ENCODE measurements around the gene C10orf95.

Gene C10orf95

GRCh38 chr10:102424916-102425315 is 26.4 kb downstream of the C10orf95 start:
- Histone ChIP-seq H3K9ac (ENCODE audit: low read depth in 1 of 2, low read length in 2 of 2) (no peak overlapping the region), H3K4me3 (ENCODE audit: low read depth in 1 of 2, low read length in 2 of 2) (no peak overlapping the region), H3K4me1 (ENCODE audit: control insufficient read depth in 1 of 2, insufficient read depth in 2 of 2, low read length in 2 of 2) (peaks cover 20 to 24% of the 10 kb centered on the region in 2 donors)

GRCh38 chr10:102424145-102424544 is 27.2 kb downstream of the C10orf95 start:
- Histone ChIP-seq H3K27me3 (ENCODE audit: control insufficient read depth in 1 of 2, insufficient read depth in 2 of 2, low read length in 2 of 2) (no peaks in the 10 kb centered on the region), H3K27ac (ENCODE audit: low read depth, low read length) (no peak overlapping the region), H3K4me3 (ENCODE audit: low read depth in 1 of 2, low read length in 2 of 2) (no peak overlapping the region), H3K9ac (ENCODE audit: low read depth in 1 of 2, low read length in 2 of 2) (no peak overlapping the region), H3K36me3 (ENCODE audit: control insufficient read depth in 1 of 2, insufficient read depth in 2 of 2, low read length in 2 of 2) (peaks cover 9 to 25% of the 10 kb centered on the region in 2 donors), H3K9me3 (ENCODE audit: control insufficient read depth in 1 of 2, low read length in 2 of 2) (no peaks in the 10 kb centered on the region), H3K4me1 (ENCODE audit: control insufficient read depth in 1 of 2, insufficient read depth in 2 of 2, low read length in 2 of 2) (peaks cover 28 to 32% of the 10 kb centered on the region in 2 donors)

More at GRCh38 chr10:102424916-102425315, 26.4 kb downstream of the C10orf95 start:
- H3K27me3 ChIP-seq (ENCODE audit: control insufficient read depth in 1 of 2, insufficient read depth in 2 of 2, low read length in 2 of 2): no peaks in the 10 kb centered on the region
- H3K9me3 ChIP-seq (ENCODE audit: control insufficient read depth in 1 of 2, low read length in 2 of 2): no peaks in the 10 kb centered on the region
- H3K27ac ChIP-seq (ENCODE audit: low read depth, low read length): no peak overlapping the region
- H3K36me3 ChIP-seq (ENCODE audit: control insufficient read depth in 1 of 2, insufficient read depth in 2 of 2, low read length in 2 of 2): peaks cover 9 to 25% of the 10 kb centered on the region in 2 donors

DNA sequence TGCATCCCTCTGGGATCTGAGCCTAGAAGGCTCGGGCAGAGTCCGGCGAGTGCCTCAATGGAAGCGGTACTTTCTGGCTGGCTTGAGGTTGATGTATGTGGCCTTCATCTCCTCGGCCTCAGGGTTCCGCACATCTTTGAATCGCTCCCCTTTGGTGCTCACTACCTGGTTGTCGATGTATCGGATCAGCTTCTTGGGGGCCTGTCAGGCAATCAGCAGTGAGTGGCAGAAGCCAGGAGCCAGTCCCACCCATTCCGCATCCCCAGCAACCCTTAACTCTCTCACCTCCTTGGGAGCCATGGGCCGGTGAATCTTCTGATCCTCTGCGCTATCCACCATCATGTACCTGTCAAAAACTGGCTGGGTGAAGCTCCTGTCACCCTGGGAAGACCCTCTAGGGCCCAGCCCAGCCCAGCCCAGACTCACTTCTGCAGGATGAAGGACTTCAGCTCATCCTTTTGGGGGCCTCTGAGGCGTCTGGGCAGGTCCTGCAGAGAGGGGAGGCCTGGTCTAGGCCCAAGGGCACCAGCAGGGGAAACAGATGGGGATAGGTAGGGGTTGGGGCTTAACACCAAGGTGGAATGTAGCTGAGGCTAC is 27.9 kb downstream of the C10orf95 start:
- peak overlapping the region; percentile 77 to 93 for H3K4me3 ChIP-seq (ENCODE audit: low read depth in 1 of 2, low read length in 2 of 2)
- peaks cover 9 to 25% of the 10 kb centered on the region in 2 donors for H3K36me3 ChIP-seq (ENCODE audit: control insufficient read depth in 1 of 2, insufficient read depth in 2 of 2, low read length in 2 of 2)
- no peaks in the 10 kb centered on the region for H3K9me3 ChIP-seq (ENCODE audit: control insufficient read depth in 1 of 2, low read length in 2 of 2)
- H3K27ac ChIP-seq (ENCODE audit: low read depth, low read length): no peak overlapping the region
- H3K9ac ChIP-seq (ENCODE audit: low read depth in 1 of 2, low read length in 2 of 2): peak overlapping the region; percentile 64 to 89
- peaks cover 32 to 35% of the 10 kb centered on the region in 2 donors for H3K4me1 ChIP-seq (ENCODE audit: control insufficient read depth in 1 of 2, insufficient read depth in 2 of 2, low read length in 2 of 2)
- H3K27me3 ChIP-seq (ENCODE audit: control insufficient read depth in 1 of 2, insufficient read depth in 2 of 2, low read length in 2 of 2): peaks cover 0 to under 1% of the 10 kb centered on the region in 2 donors

- Histone ChIP-seq H3K4me3 (ENCODE audit: low read depth in 1 of 2, low read length in 2 of 2) (peak overlapping the region; percentile 77 to 93), H3K27ac (ENCODE audit: low read depth, low read length) (peak overlapping the region; percentile 78), H3K4me1 (ENCODE audit: control insufficient read depth in 1 of 2, insufficient read depth in 2 of 2, low read length in 2 of 2) (peaks cover 32 to 35% of the 10 kb centered on the region in 2 donors), H3K36me3 (ENCODE audit: control insufficient read depth in 1 of 2, insufficient read depth in 2 of 2, low read length in 2 of 2) (peaks cover 9 to 25% of the 10 kb centered on the region in 2 donors), H3K9ac (ENCODE audit: low read depth in 1 of 2, low read length in 2 of 2) (peak overlapping the region; percentile 64 to 89), H3K9me3 (ENCODE audit: control insufficient read depth in 1 of 2, low read length in 2 of 2) (no peaks in the 10 kb centered on the region), H3K27me3 (ENCODE audit: control insufficient read depth in 1 of 2, insufficient read depth in 2 of 2, low read length in 2 of 2) (peaks cover 6 to 7% of the 10 kb centered on the region in 2 donors)
Measured at GRCh38 chr10:102422545-102423129, 28.7 kb downstream of the C10orf95 start.

- peak overlapping the region; percentile 64 to 89 for H3K9ac ChIP-seq (ENCODE audit: low read depth in 1 of 2, low read length in 2 of 2)
- H3K9me3 ChIP-seq (ENCODE audit: control insufficient read depth in 1 of 2, low read length in 2 of 2): no peaks in the 10 kb centered on the region
- H3K4me3 ChIP-seq (ENCODE audit: low read depth in 1 of 2, low read length in 2 of 2): peak overlapping the region; percentile 77 to 93
- peaks cover 32 to 35% of the 10 kb centered on the region in 2 donors for H3K4me1 ChIP-seq (ENCODE audit: control insufficient read depth in 1 of 2, insufficient read depth in 2 of 2, low read length in 2 of 2)
- peaks cover 7 to 11% of the 10 kb centered on the region in 2 donors for H3K27me3 ChIP-seq (ENCODE audit: control insufficient read depth in 1 of 2, insufficient read depth in 2 of 2, low read length in 2 of 2)
- peaks cover 9 to 25% of the 10 kb centered on the region in 2 donors for H3K36me3 ChIP-seq (ENCODE audit: control insufficient read depth in 1 of 2, insufficient read depth in 2 of 2, low read length in 2 of 2)
- peak overlapping the region; percentile 78 for H3K27ac ChIP-seq (ENCODE audit: low read depth, low read length)
Measured at GRCh38 chr10:102421757-102422512, 29.4 kb downstream of the C10orf95 start.

- peaks cover 7 to 11% of the 10 kb centered on the region in 2 donors for H3K27me3 ChIP-seq (ENCODE audit: control insufficient read depth in 1 of 2, insufficient read depth in 2 of 2, low read length in 2 of 2)
- H3K27ac ChIP-seq (ENCODE audit: low read depth, low read length): peak overlapping the region; percentile 78
- no peaks in the 10 kb centered on the region for H3K9me3 ChIP-seq (ENCODE audit: control insufficient read depth in 1 of 2, low read length in 2 of 2)
- H3K9ac ChIP-seq (ENCODE audit: low read depth in 1 of 2, low read length in 2 of 2): peak overlapping the region; percentile 64 to 89
- peaks cover 32 to 35% of the 10 kb centered on the region in 2 donors for H3K4me1 ChIP-seq (ENCODE audit: control insufficient read depth in 1 of 2, insufficient read depth in 2 of 2, low read length in 2 of 2)
- peak overlapping the region; percentile 77 to 93 for H3K4me3 ChIP-seq (ENCODE audit: low read depth in 1 of 2, low read length in 2 of 2)
- peaks cover 9 to 25% of the 10 kb centered on the region in 2 donors for H3K36me3 ChIP-seq (ENCODE audit: control insufficient read depth in 1 of 2, insufficient read depth in 2 of 2, low read length in 2 of 2)
Measured at GRCh38 chr10:102421507-102421756, 29.9 kb downstream of the C10orf95 start.

- peaks cover 7 to 11% of the 10 kb centered on the region in 2 donors for H3K27me3 ChIP-seq (ENCODE audit: control insufficient read depth in 1 of 2, insufficient read depth in 2 of 2, low read length in 2 of 2)
- H3K9me3 ChIP-seq (ENCODE audit: control insufficient read depth in 1 of 2, low read length in 2 of 2): no peaks in the 10 kb centered on the region
- peak within 1 kb of the TSS; percentile 78 for H3K27ac ChIP-seq (ENCODE audit: low read depth, low read length)
- H3K9ac ChIP-seq (ENCODE audit: low read depth in 1 of 2, low read length in 2 of 2): peak within 1 kb of the TSS; percentile 64 to 89
- H3K36me3 ChIP-seq (ENCODE audit: control insufficient read depth in 1 of 2, insufficient read depth in 2 of 2, low read length in 2 of 2): peaks cover 9 to 20% of the 10 kb centered on the region in 2 donors
- peaks cover 32 to 35% of the 10 kb centered on the region in 2 donors for H3K4me1 ChIP-seq (ENCODE audit: control insufficient read depth in 1 of 2, insufficient read depth in 2 of 2, low read length in 2 of 2)
- H3K4me3 ChIP-seq (ENCODE audit: low read depth in 1 of 2, low read length in 2 of 2): peak within 1 kb of the TSS; percentile 77 to 93
Measured at GRCh38 chr10:102420714-102421506, 30.4 kb downstream of the C10orf95 start, which contains the start of gene FBXL15. FBXL15 (plus strand) TSS chr10:102420836; CDS start chr10:102421130, 294 bp downstream.

- Histone ChIP-seq H3K4me1 (ENCODE audit: control insufficient read depth in 1 of 2, insufficient read depth in 2 of 2, low read length in 2 of 2) (peaks cover 32 to 35% of the 10 kb centered on the region in 2 donors), H3K9ac (ENCODE audit: low read depth in 1 of 2, low read length in 2 of 2) (peak overlapping the region; percentile 64 to 89), H3K36me3 (ENCODE audit: control insufficient read depth in 1 of 2, insufficient read depth in 2 of 2, low read length in 2 of 2) (peaks cover 9 to 18% of the 10 kb centered on the region in 2 donors), H3K27ac (ENCODE audit: low read depth, low read length) (no peak overlapping the region), H3K9me3 (ENCODE audit: control insufficient read depth in 1 of 2, low read length in 2 of 2) (no peaks in the 10 kb centered on the region), H3K27me3 (ENCODE audit: control insufficient read depth in 1 of 2, insufficient read depth in 2 of 2, low read length in 2 of 2) (peaks cover 7 to 11% of the 10 kb centered on the region in 2 donors), H3K4me3 (ENCODE audit: low read depth in 1 of 2, low read length in 2 of 2) (peak overlapping the region; percentile 77 to 93)
Measured at GRCh38 chr10:102420181-102420713, 31.1 kb downstream of the C10orf95 start.

DNA sequence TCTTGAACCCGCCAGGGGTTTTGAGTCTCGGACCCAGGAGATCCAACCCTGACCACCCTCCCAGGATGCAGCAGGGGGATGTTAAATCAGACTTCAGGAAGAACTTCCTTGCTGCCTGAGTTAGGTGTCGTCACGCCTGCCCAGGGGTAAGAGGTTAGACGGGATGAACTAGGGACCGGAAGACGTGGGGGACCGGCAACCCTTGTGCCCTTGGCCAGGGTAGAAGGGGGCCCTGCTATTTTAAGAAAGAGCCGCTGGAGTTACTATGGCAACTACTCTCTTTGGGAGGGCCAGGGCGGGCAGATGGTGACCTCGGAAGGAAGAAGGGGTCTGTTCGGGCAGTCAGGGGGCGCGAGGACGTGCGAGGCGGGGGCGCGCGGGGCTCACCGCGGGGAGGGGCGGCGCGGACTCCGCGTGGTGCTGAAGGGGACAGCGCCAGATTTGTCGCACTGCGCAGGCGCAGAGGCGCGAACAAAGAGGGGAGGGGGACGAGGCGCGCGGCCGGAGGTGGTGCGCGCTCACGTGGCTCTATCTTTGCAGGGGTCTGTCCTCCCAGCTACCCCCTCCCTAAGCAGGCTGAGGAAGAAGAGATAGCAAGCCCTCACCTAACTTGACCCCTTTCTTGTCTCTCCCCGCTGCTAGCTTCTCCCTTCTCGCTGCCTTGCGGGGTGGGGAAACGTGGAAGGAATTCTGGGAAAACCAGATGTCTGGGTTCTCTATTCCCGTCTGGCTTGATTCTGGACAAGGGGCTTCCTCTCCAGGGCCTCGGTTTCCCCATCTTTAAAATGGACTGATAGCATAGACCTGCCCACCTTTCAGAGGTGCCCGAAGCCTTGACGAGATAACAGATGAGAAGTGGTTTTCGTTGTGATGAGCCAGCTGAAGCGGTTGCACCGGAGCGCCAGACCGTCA is 31.8 kb downstream of the C10orf95 start:
- Histone ChIP-seq H3K27ac (ENCODE audit: low read depth, low read length) (no peak overlapping the region), H3K9me3 (ENCODE audit: control insufficient read depth in 1 of 2, low read length in 2 of 2) (no peaks in the 10 kb centered on the region), H3K4me1 (ENCODE audit: control insufficient read depth in 1 of 2, insufficient read depth in 2 of 2, low read length in 2 of 2) (peaks cover 32 to 35% of the 10 kb centered on the region in 2 donors), H3K9ac (ENCODE audit: low read depth in 1 of 2, low read length in 2 of 2) (peak overlapping the region in 1 of 2 donors; percentile 64), H3K36me3 (ENCODE audit: control insufficient read depth in 1 of 2, insufficient read depth in 2 of 2, low read length in 2 of 2) (peaks cover 9 to 12% of the 10 kb centered on the region in 2 donors), H3K27me3 (ENCODE audit: control insufficient read depth in 1 of 2, insufficient read depth in 2 of 2, low read length in 2 of 2) (peaks cover 7 to 11% of the 10 kb centered on the region in 2 donors), H3K4me3 (ENCODE audit: low read depth in 1 of 2, low read length in 2 of 2) (peak overlapping the region; percentile 77 to 93)

Data from duodenal mucosa (tissue), 2 donors.